Transverse colon (tissue), 4 donors: Measurements from ENCODE around the gene IL15RA. TPM values are rescaled to one million over a fixed set of nuclear protein-coding genes. Genes with fewer than 3 reads are reported as not detected.

Experiments
- DNase-seq: peaks from one replicate; pipeline ENCODE4 v3.0.0-alpha.2; 2019
- H3K27ac ChIP-seq, 4 donors: fragments of 200-600 bp; sonication (generic); 2 replicates each; pipeline ENCODE4 v1.5.1; 2016 to 2018; ENCODE audit warnings: inconsistent platforms in 4 of 4
- H3K27me3 ChIP-seq: fragments of 200-600 bp; sonication (generic); 2 replicates; pipeline ENCODE4 v1.5.1; 2017; ENCODE audit warnings: inconsistent platforms
- H3K36me3 ChIP-seq, 4 donors: fragments of 200-600 bp; sonication (generic); 2 replicates each; pipeline ENCODE4 v1.5.1; 2017 to 2019; ENCODE audit warnings: inconsistent platforms in 4 of 4
- H3K4me1 ChIP-seq, 4 donors: fragments of 200-600 bp; sonication (generic); 2 replicates each; pipeline ENCODE4 v1.5.1; 2017 to 2020; ENCODE audit warnings: inconsistent platforms in 4 of 4
- H3K4me3 ChIP-seq, 4 donors: fragments of 200-600 bp; sonication (generic); 1 replicate in 1 of 4; 2 replicates in 3 of 4; pipeline versions ENCODE4 v1.5.1 to v1.6.1; 2017 to 2019; ENCODE audit warnings: inconsistent platforms in 4 of 4
- H3K9me3 ChIP-seq, 2 donors: fragments of 200-600 bp; sonication (generic); 2 replicates each; pipeline ENCODE4 v1.5.1; 2017 to 2019; ENCODE audit warnings: inconsistent platforms in 2 of 2
- EP300 ChIP-seq: sonication (generic); formaldehyde crosslinking; IDR thresholded peaks from one replicate; pipeline ENCODE4 v1.6.1; 2017; ENCODE audit warnings: antibody characterized with exemption, low read depth
- POLR2A ChIP-seq: fragments of 450-650 bp; IDR thresholded peaks from one replicate; pipeline ENCODE4 v1.6.1; 2016; ENCODE audit warnings: antibody characterized with exemption, mild to moderate bottlenecking, moderate library complexity
- POLR2AphosphoS5 ChIP-seq, 3 donors: sonication (generic); formaldehyde crosslinking; IDR thresholded peaks; one replicate each; pipeline ENCODE4 v1.6.1; 2016; ENCODE audit warnings: antibody characterized with exemption in 3 of 3
- WGBS, 2 donors: methylation state at CpG; one replicate each; pipeline ENCODE4 v1.1.5; 2018; ENCODE audit warnings: low coverage in 1 of 2; 5-methylcytosine and 5-hydroxymethylcytosine counted together
- in situ Hi-C, 4 donors: fragments of 200-750 bp; cut with MboI; loops; one replicate each; pipeline versions ENCODE4 v1.15.0 to v1.15.1; 2017; ENCODE audit warnings: low sequenced_read_pairs in 3 of 4, low pct_ligation_motif_present in 1 of 4, low pct_unique_long_range_greater_than_20kb in 1 of 4
- intact Hi-C: fragments of 100-400 bp; cut with DNase I; formaldehyde crosslinking; loops from one replicate; pipeline ENCODE4 v1.15.1; 2023; ENCODE audit warnings: low total_unique reads
- total RNA-seq, 4 donors: library from RNA; depleted of rRNA; stranded (reverse); fragments of >200 nt; gene quantifications; one replicate each; pipeline ENCODE4 v1.1.0, GENCODE V29; 2016
- TF ChIP-seq, protein P1 (sequence below), 5 experiments: fragments of 200-600 bp in 3 of 5; fragments of 450-650 bp in 2 of 5; sonication (generic) in 3 of 5; IDR thresholded peaks; 1 replicate in 2 of 5; 2 replicates in 3 of 5; pipeline ENCODE4 v1.5.1; 2016 to 2017; ENCODE audit warnings: antibody characterized with exemption in 5 of 5, inconsistent platforms in 3 of 5, mild to moderate bottlenecking in 2 of 5, moderate library complexity in 1 of 5

IL15RA gene
- total RNA-seq, 4 donors from 2014 or later, result 3.7 to 58.1 (median 24.6) TPM

GRCh38 chr10:5959142-5959541 lies 18.2 kb downstream of the IL15RA start:
- H3K4me3 ChIP-seq, result no peak overlapping the region
- no peaks in the 10 kb centered on the region for H3K9me3 ChIP-seq
- intact Hi-C loops (no loop called here), in situ Hi-C loops (no loop called here)
- no peaks in the 10 kb centered on the region for H3K27me3 ChIP-seq
- H3K4me1 ChIP-seq, result no peaks in the 10 kb centered on the region
- 93% methylated on average over 5 of the region's 5 CpGs; no CpG with 5 or more reads in 1 of the 2 donors for WGBS, 2 donors
- DNase-seq, result no peak
- peaks cover 0 to 16% (median 0%) of the 10 kb centered on the region in 4 donors for H3K36me3 ChIP-seq
- TF ChIP-seq POLR2AphosphoS5 (IDR thresholded peaks at IDR 0.05) (no peak), EP300 (no peak), POLR2A (no peak)
- TF ChIP-seq, protein P1, sequence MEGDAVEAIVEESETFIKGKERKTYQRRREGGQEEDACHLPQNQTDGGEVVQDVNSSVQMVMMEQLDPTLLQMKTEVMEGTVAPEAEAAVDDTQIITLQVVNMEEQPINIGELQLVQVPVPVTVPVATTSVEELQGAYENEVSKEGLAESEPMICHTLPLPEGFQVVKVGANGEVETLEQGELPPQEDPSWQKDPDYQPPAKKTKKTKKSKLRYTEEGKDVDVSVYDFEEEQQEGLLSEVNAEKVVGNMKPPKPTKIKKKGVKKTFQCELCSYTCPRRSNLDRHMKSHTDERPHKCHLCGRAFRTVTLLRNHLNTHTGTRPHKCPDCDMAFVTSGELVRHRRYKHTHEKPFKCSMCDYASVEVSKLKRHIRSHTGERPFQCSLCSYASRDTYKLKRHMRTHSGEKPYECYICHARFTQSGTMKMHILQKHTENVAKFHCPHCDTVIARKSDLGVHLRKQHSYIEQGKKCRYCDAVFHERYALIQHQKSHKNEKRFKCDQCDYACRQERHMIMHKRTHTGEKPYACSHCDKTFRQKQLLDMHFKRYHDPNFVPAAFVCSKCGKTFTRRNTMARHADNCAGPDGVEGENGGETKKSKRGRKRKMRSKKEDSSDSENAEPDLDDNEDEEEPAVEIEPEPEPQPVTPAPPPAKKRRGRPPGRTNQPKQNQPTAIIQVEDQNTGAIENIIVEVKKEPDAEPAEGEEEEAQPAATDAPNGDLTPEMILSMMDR (IDR thresholded peaks at IDR 0.05), result no peak
- no peak overlapping the region for H3K27ac ChIP-seq

- Histone ChIP-seq H3K27ac (no peak overlapping the region), H3K4me3 (no peak overlapping the region), H3K36me3 (peaks cover 0 to 16% (median 0%) of the 10 kb centered on the region in 4 donors), H3K27me3 (no peaks in the 10 kb centered on the region), H3K9me3 (no peaks in the 10 kb centered on the region), H3K4me1 (no peaks in the 10 kb centered on the region)
- intact Hi-C loops (no loop called here), in situ Hi-C loops (no loop called here)
- DNase-seq, result no peak
- TF ChIP-seq POLR2A, result no peak
- TF ChIP-seq, protein P1 (IDR thresholded peaks at IDR 0.05), result no peak
- TF ChIP-seq EP300, result no peak
- no peak for TF ChIP-seq POLR2AphosphoS5 (IDR thresholded peaks at IDR 0.05)
- 85 to 88% methylated on average over 6 of the region's 6 CpGs for WGBS, 2 donors
Measured at GRCh38 chr10:5958675-5959074, 18.7 kb downstream of the IL15RA start.

GRCh38 chr10:5958077-5958476 lies 19.3 kb downstream of the IL15RA start:
- WGBS, 2 donors, result 70% methylated on average over 2 of the region's 2 CpGs
- Histone ChIP-seq H3K36me3 (peaks cover 0 to 16% (median 0%) of the 10 kb centered on the region in 4 donors), H3K27me3 (no peaks in the 10 kb centered on the region), H3K4me3 (no peak overlapping the region), H3K9me3 (no peaks in the 10 kb centered on the region), H3K4me1 (no peaks in the 10 kb centered on the region), H3K27ac (no peak overlapping the region)
- TF ChIP-seq EP300, result no peak
- no peak for TF ChIP-seq POLR2A
- TF ChIP-seq, protein P1 (IDR thresholded peaks at IDR 0.05), result no peak
- TF ChIP-seq POLR2AphosphoS5 (IDR thresholded peaks at IDR 0.05), result no peak
- in situ Hi-C loops (no loop called here), intact Hi-C loops (no loop called here)
- DNase-seq, result no peak

GRCh38 chr10:5956146-5956936 lies 21.0 kb downstream of the IL15RA start:
- no peak overlapping the region for H3K4me3 ChIP-seq
- no peaks in the 10 kb centered on the region for H3K9me3 ChIP-seq
- peaks cover 0 to 2% (median 0%) of the 10 kb centered on the region in 4 donors for H3K4me1 ChIP-seq
- intact Hi-C loops, result no loop called here
- 92 to 93% methylated on average over 4 to 17 of the region's 17 CpGs for WGBS, 2 donors
- in situ Hi-C loops, result no loop called here
- no peaks in the 10 kb centered on the region for H3K27me3 ChIP-seq
- no peak for DNase-seq
- TF ChIP-seq POLR2A (no peak), POLR2AphosphoS5 (IDR thresholded peaks at IDR 0.05) (no peak), EP300 (no peak)
- TF ChIP-seq, protein P1 (IDR thresholded peaks at IDR 0.05), result no peak
- H3K27ac ChIP-seq, result no peak overlapping the region
- peaks cover 0 to 16% (median 0%) of the 10 kb centered on the region in 4 donors for H3K36me3 ChIP-seq
